GM04503 (cell line): Measurements from ENCODE around the gene HLA-DRB1.
"Not testable (repeated sequence)": the region's sequence is repeated elsewhere in the genome, so short reads cannot be mapped to it uniquely, and the experiment has no call there.

ENCODE experiments used
- DNase-seq: peaks from one replicate; pipeline ENCODE4 v3.0.0-alpha.2; 2012; ENCODE audit warnings: low read depth

HLA-DRB1 gene

GRCh38 chr6:32559747-32560146, 29.9 kb downstream of the HLA-DRB1 start:
- no peak for DNase-seq

GRCh38 chr6:32558426-32559057, 31.1 kb downstream of the HLA-DRB1 start:
- no peak for DNase-seq

- DNase-seq, result no peak
These were observed 35.3 kb downstream of the HLA-DRB1 start for GRCh38 chr6:32554116-32554965.

GRCh38 chr6:32553037-32553742, 36.5 kb downstream of the HLA-DRB1 start:
- DNase-seq, result no peak

- no peak for DNase-seq
These were observed 38.2 kb downstream of the HLA-DRB1 start for GRCh38 chr6:32551410-32551809.

GRCh38 chr6:32539839-32540238, 49.8 kb downstream of the HLA-DRB1 start:
- DNase-seq, result no peak

- DNase-seq, result not testable (repeated sequence)
These were observed 59.2 kb downstream of the HLA-DRB1 start for GRCh38 chr6:32530431-32530793.

- no peak for DNase-seq
These were observed 59.8 kb downstream of the HLA-DRB1 start, which contains the start of gene HLA-DRB5 for GRCh38 chr6:32529697-32530430. HLA-DRB5 (minus strand) TSS chr6:32530287; CDS start chr6:32530224, 63 bp downstream.
